ENCODE measurements around the gene PER1. TPM values are rescaled to one million over a fixed set of nuclear protein-coding genes. Genes with fewer than 3 reads are reported as not detected.

The PER1 gene
- total and polyA plus RNA-seq, 2 of the 8 experiments (the other 6 are each of a cell fraction or from before 2014, with no cell fraction given) = 9.6 to 38.0 TPM

GRCh38 chr17:8156246-8156992 lies 4.2 kb upstream of the PER1 start:
- peak overlapping the region; percentile 63 for H4K5ac ChIP-seq (ENCODE audit: insufficient read length, low read depth, low read length)
- peaks cover 0 to 10% (median 5%) of the 10 kb centered on the region in 4 experiments; a peak in 6 of 8 replicates for H3K36me3 ChIP-seq (ENCODE audit: control insufficient read depth in 2 of 4, insufficient read depth in 4 of 4, low read length in 3 of 4)
- H3K79me1 ChIP-seq (ENCODE audit: low read depth, low read length) = 0 out of 2 replicates have a peak, but pooled peaks cover 4% of the 10 kb centered on the region
- DNase-seq (ENCODE audit: low read depth in 1 of 2, low spot score in 2 of 2) (peak; percentile 99 to 100), FAIRE-seq (peak; percentile 97)
- 0 out of 2 replicates have a peak overlapping the region, but pooled peaks have one; percentile 61 for H2BK15ac ChIP-seq (ENCODE audit: low read length)
- peak overlapping the region; percentile 17 for H3K56ac ChIP-seq (replicated peaks; ENCODE audit: insufficient read length, low read depth, low read length)
- H3K27me3 ChIP-seq (replicated peaks in 1 of 4; ENCODE audit: control insufficient read depth in 3 of 4, extremely low read depth in 1 of 4, insufficient read depth in 3 of 4, low read length in 3 of 4) = no peaks in the 10 kb centered on the region
- POLR2A ChIA-PET (ENCODE audit: partially characterized antibody) = interaction anchor here (0.6 to 15.7 kb wide), 17 partner anchors 10 to 497 kb away, joined by 3 to 289 read pairs (median 5); partner anchors contain the start of genes ALOXE3, BORCS6, CTC1 and HES7
- no peak overlapping the region for H2AFZ ChIP-seq (ENCODE audit: low read length)
- peak overlapping the region; percentile 32 for H3K18ac ChIP-seq (ENCODE audit: extremely low read depth, low read length)
- H3K27ac ChIP-seq (ENCODE audit: low read depth, low read length) = peak overlapping the region; percentile 89
- no peak overlapping the region for H4K91ac ChIP-seq (replicated peaks; ENCODE audit: insufficient read length, low read length)
- H2BK12ac ChIP-seq (ENCODE audit: low read depth, low read length) = peak overlapping the region; percentile 91; the same call in 1 of the 2 replicates
- no peak overlapping the region for H2BK120ac ChIP-seq (replicated peaks; ENCODE audit: low read depth, low read length)
- peak overlapping the region; percentile 94 for H2BK5ac ChIP-seq (ENCODE audit: low read depth, low read length)
- CTCF ChIA-PET (ENCODE audit: partially characterized antibody) = interaction anchor here (0.6 to 10.3 kb wide), 7 partner anchors 13 to 186 kb away, joined by 3 to 133 read pairs (median 4); partner anchors contain the start of genes ALOXE3 and AURKB
- peaks cover 12 to 35% (median 20%) of the 10 kb centered on the region in 4 experiments for H3K4me1 ChIP-seq (replicated peaks in 1 of 4; ENCODE audit: control insufficient read depth in 3 of 4, insufficient read depth in 4 of 4, low read length in 3 of 4)
- H3K9ac ChIP-seq (replicated peaks in 1 of 4; ENCODE audit: extremely low read depth in 1 of 4, low read depth in 3 of 4, low read length in 3 of 4) = peak overlapping the region; percentile 65 to 98 (median 88)
- peaks cover 2 to 4% of the 10 kb centered on the region in 2 experiments for H4K20me1 ChIP-seq (replicated peaks in 1 of 2; ENCODE audit: control insufficient read depth in 1 of 2, insufficient read depth in 2 of 2, low read length in 2 of 2)
- H3K4me3 ChIP-seq (ENCODE audit: extremely low read depth in 1 of 4, insufficient read depth in 2 of 4, low read depth in 3 of 4, low read length in 4 of 4) = peak overlapping the region; percentile 76 to 93 (median 85)
- H3K79me2 ChIP-seq (ENCODE audit: control insufficient read depth in 1 of 2, insufficient read depth in 2 of 2, low read length in 2 of 2) = peaks cover 0 to 5% of the 10 kb centered on the region in 2 experiments; a peak in 2 of 4 replicates
- no peak overlapping the region for H3K23ac ChIP-seq (ENCODE audit: insufficient read length)
- no peaks in the 10 kb centered on the region for H3K9me3 ChIP-seq (ENCODE audit: insufficient read depth in 2 of 2, low read depth in 1 of 2, low read length in 1 of 2)
- H2BK20ac ChIP-seq (ENCODE audit: low read length) = no peak overlapping the region
- peaks cover 17% of the 10 kb centered on the region for H3K23me2 ChIP-seq (ENCODE audit: low read depth, low read length)
- peak overlapping the region; percentile 96 to 100 for H3K4me2 ChIP-seq (ENCODE audit: insufficient read depth in 1 of 2, low read depth in 2 of 2, low read length in 2 of 2)
- WGBS, 2 experiments (ENCODE audit: extremely low coverage in 1 of 2, insufficient coverage in 1 of 2, insufficient read length in 1 of 2, insufficient replicate concordance in 2 of 2, low coverage in 1 of 2, low lambda C conversion rate in 2 of 2, missing lambda C conversion rate in 1 of 2) = 1% methylated on average over 59 of the region's 59 CpGs; no CpG with 5 or more reads in 1 of the 2 experiments
- H4K8ac ChIP-seq (ENCODE audit: extremely low read depth, insufficient read depth, low read length) = peak overlapping the region; percentile 96
- H3K14ac ChIP-seq (ENCODE audit: insufficient read length) = no peak overlapping the region
- peak overlapping the region; percentile 59 for H3K4ac ChIP-seq (replicated peaks; ENCODE audit: insufficient read length, low read depth, low read length)
- peak overlapping the region; percentile 93; the same call in 1 of the 2 replicates for H2AK5ac ChIP-seq (ENCODE audit: low read depth, low read length)
- TF ChIP-seq CBX8 (IDR thresholded peaks at IDR 0.05; ENCODE audit: borderline replicate concordance, low read depth, low read length) (no peak), EGR1 (IDR thresholded peaks at IDR 0.05; ENCODE audit: borderline replicate concordance, low read depth, low read length) (peak; percentile 95), E2F6 (IDR thresholded peaks at IDR 0.05) (peak; percentile 94), NRF1 (IDR thresholded peaks at IDR 0.05; ENCODE audit: low read depth, low read length) (peak; percentile 88), SIX5 (IDR thresholded peaks at IDR 0.05; ENCODE audit: low read depth, low read length) (no peak), KDM4A (IDR thresholded peaks at IDR 0.05; ENCODE audit: low read depth, low read length, severe bottlenecking) (no peak), SP4 (IDR thresholded peaks at IDR 0.05; ENCODE audit: low read length) (peak; percentile 98), USF2 (IDR thresholded peaks at IDR 0.05; ENCODE audit: low read length) (peak; percentile 10; the same call in 1 of the 2 replicates), PHF8 (conservative IDR thresholded peaks at IDR 0.05; ENCODE audit: low read depth, low read length) (peak; percentile 40; the same call in 1 of the 2 replicates)

Data from H1 (cell line).